Fibroblast of skin of back (primary cell): Measurements from ENCODE around the gene ZNF516.
A peak's percentile ranks its signal among the peaks of the same experiment; 100 is the strongest.

Source experiments
- DNase-seq: peaks from one replicate; pipeline ENCODE4 v3.0.0-alpha.2; 2013

ZNF516 gene

GRCh38 chr18:76455003-76455676 is 39.9 kb downstream of the ZNF516 start:
- DNase-seq: no peak

- no peak for DNase-seq
These were observed 40.6 kb downstream of the ZNF516 start for GRCh38 chr18:76454418-76454817.

GRCh38 chr18:76453932-76454331 is 41.1 kb downstream of the ZNF516 start:
- no peak for DNase-seq

GRCh38 chr18:76453057-76453561 is 41.9 kb downstream of the ZNF516 start:
- no peak for DNase-seq

GRCh38 chr18:76452357-76452756 is 42.7 kb downstream of the ZNF516 start:
- peak; percentile 42 for DNase-seq

GRCh38 chr18:76451396-76452331 is 43.4 kb downstream of the ZNF516 start:
- DNase-seq: no peak

GRCh38 chr18:76450452-76451395 is 44.3 kb downstream of the ZNF516 start:
- DNase-seq: peak; percentile 69

- DNase-seq: no peak
These were observed 46.0 kb downstream of the ZNF516 start for GRCh38 chr18:76449111-76449453.

- no peak for DNase-seq
These were observed 46.6 kb downstream of the ZNF516 start for GRCh38 chr18:76448256-76449110.

GRCh38 chr18:76447258-76447890 is 47.7 kb downstream of the ZNF516 start:
- DNase-seq: no peak

- DNase-seq: no peak
These were observed 48.5 kb downstream of the ZNF516 start for GRCh38 chr18:76446321-76447257.

GRCh38 chr18:76445741-76446232 is 49.3 kb downstream of the ZNF516 start:
- DNase-seq: peak; percentile 32

GRCh38 chr18:76445275-76445674 is 49.8 kb downstream of the ZNF516 start:
- peak; percentile 89 for DNase-seq

- no peak for DNase-seq
These were observed 50.5 kb downstream of the ZNF516 start for GRCh38 chr18:76444446-76445105.

- no peak for DNase-seq
These were observed 51.3 kb downstream of the ZNF516 start for GRCh38 chr18:76443519-76444445.

- no peak for DNase-seq
These were observed 52.5 kb downstream of the ZNF516 start for GRCh38 chr18:76442413-76443171.
